GM21825 (cell line): ENCODE data around the gene DNAI2.

Experiments
- ATAC-seq: cut with Tn5 transposase; IDR thresholded peaks from one replicate; pipeline ENCODE4 v1.9.1; 2021; ENCODE audit warnings: mild to moderate bottlenecking, moderate library complexity; ENCODE audit not compliant: unreplicated experiment

DNAI2 gene

GRCh38 chr17:74299226-74300009 lies 25.4 kb downstream of the DNAI2 start:
- no peak for ATAC-seq

DNA sequence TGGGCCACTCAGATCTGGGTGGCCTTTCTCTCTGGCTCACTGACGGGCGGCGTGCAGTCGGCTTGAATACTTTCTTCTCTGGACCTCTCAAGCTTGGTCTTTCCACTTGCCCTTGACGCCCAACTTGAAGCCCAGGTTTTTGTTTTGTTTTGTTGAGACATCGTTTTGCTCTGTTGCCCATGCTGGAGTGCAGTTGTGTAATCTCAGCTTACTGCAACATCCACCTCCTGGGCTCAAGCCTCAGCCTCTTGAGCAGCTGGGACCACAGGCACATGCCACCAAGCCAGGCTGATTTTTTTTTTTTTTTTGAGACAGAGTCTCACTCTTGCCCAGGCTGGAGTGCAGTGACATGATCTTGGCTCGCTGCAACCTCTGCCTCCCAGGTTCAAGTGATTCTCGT lies 29.3 kb downstream of the DNAI2 start:
- ATAC-seq = no peak

- no peak for ATAC-seq
Measured at GRCh38 chr17:74304184-74304583, 30.1 kb downstream of the DNAI2 start.

DNA sequence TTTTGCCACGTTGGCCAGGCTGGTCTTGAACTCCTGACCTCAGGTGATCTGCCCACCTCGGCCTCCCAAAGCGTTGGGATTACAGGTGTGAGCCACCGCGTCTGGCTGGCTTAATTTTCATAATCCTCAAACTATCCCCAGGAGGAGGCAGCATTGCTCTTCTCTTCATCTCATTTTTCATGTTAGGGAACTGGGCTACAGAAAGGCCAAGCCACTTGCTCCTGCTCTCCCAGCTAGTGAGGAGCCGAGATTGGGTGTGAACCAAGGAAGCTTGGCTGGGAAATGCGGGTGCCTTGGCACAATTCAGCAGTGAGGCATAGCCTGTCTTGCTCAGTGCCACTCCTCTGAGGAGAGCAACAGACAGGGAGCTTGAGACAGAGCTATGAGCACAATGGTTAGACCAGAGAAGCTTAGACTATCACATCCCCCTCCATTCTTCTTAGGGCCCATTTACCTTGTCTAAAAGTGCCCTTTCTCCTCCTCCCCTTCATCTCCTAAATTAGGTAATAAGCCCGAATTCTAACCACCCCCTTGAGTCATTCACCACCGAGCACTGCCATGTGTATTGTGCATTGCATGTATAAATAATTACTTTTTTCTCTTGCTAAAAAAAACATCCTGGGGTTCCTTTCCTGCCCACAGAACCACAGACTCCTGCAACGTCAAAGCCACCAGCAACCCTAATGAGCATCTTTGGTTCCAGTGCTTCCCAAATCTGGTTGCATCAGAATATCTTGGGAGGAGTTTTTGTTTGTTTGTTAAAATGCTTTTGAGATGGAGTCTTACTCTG lies 32.0 kb downstream of the DNAI2 start:
- ATAC-seq = no peak

DNA sequence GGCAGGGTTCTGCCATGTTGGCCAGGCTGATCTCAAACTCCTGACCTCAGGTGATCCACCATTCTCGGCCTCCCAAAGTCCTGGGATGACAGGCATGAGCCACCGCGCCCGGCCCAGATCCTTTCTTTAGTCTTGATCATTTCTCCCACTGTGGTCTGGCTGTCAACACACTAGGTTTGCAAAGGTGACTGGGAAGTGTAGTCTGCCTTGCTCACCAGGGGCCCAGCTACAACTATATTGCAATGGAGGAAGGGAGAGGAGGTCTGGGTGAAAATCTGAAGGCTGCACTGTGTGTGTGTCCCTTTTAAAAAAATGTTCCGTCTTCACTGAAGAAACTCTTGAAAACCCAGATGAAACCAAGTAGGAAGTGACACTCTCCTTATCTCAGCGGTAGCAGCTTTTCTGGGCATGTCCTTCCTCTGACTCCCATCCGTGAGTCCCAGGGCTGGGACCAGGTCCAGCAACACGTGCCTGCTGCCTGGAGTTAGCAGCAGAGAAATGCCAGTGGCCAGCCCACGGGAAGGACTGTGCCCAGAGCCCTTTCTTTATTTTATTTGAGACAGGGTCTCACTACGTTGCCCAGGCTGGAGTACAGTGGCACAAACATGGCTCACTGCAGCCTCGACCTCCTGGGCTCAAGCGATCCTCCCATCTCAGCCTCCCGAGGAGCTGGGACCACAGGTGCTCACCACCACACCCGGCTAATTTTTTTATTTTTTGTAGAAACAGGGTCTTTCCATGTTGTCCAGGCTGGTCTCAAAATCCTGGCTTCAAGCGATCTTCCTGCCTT lies 34.1 kb downstream of the DNAI2 start:
- no peak for ATAC-seq

- ATAC-seq = no peak
Measured at GRCh38 chr17:74309902-74310301, 35.9 kb downstream of the DNAI2 start.

GRCh38 chr17:74314877-74315276 lies 40.8 kb downstream of the DNAI2 start:
- ATAC-seq = no peak

DNA sequence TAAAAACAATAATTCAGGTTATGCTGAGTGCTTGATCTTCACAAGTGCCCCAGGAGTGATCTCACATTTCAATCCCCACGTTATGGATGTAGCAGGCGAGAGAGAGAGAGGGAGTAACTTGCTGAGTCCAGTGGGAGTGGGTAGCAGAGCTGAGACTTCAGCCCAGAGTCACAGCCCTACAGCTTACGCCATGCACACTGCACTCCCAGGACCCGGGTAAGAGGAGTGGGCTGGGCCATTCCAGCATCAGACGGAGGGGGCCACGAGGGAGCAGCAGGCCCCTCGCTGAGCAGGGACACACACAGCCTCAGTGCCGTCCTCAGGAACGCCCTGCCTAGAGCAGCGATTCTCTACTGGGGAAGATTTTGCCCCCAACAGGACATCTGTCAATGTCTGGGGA lies 42.2 kb downstream of the DNAI2 start:
- no peak for ATAC-seq

DNA sequence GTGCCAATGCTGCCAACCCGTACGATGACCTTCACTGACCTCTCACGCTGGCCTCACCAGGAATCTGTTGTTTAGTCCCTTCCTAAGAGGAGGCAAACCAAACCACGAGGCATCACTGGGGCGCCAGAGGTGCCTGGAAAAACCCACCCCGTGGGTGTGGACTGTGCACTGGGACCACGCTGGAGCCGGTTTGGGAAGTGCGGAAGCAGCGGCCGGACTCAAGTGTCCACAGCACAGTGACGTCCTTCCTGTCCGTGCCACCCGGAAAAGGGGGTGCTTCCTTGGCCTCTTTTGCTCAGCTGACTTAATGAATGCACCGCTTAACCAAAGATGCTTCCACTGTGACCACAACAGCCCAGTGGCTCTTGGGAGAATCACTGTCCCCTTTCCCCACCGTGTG lies 43.0 kb downstream of the DNAI2 start:
- no peak for ATAC-seq

DNA sequence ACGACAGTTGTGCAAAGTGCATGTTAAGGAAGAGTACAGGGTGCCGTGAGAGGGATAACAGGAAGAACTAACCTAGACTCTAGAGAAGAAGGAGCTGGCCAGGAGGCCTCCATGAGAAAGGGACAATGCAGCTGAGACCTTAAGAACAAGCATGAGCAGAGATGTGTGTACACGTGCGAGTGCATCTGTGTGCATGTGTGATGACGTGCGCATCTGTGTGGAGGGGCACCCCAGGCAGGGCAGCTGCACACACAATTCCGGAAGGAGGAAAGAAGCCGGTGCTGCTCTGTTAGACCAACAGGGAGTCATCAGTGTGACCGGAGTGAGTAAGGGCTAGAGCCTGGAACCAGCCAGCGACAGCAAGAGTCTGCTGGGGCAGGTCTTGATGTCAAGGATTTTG lies 44.4 kb downstream of the DNAI2 start:
- no peak for ATAC-seq

DNA sequence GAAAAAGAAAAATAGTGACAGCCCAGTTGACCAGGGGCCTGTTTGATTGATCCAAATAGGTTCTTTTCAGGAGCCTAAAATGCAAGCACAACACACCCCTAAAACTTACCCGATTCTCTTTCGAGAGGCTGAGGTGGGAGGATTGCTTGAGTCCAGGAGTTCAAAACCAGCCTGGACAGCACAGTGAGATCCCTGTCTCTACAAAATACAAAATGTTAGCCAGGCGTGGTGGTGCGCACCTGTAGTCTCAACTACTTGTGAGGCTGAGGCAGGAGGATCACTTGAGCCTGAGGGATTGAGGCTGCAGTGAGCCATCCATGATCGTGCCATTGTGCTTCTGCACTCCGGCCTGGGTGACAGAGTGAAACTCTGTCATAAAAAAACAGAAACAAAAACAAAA lies 50.5 kb downstream of the DNAI2 start:
- no peak for ATAC-seq

DNA sequence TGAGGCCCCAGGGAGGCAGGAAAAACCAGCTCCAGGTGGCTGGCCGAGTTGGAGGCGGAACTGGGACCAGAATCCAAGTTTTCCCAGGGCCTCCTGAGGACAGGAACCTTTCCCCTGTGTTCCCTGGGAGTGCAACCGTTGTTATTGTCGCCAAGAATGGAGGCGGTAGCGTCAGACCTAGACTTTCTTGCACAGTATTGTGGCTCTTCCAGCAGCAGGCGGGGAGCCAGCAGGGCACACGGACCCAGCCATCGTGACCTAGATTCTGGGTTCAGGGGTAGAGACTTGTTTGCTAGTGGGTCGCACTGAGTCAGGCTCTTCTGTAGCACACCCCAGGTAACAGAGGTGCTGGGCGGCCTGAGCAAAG lies 51.3 kb downstream of the DNAI2 start:
- no peak for ATAC-seq

DNA sequence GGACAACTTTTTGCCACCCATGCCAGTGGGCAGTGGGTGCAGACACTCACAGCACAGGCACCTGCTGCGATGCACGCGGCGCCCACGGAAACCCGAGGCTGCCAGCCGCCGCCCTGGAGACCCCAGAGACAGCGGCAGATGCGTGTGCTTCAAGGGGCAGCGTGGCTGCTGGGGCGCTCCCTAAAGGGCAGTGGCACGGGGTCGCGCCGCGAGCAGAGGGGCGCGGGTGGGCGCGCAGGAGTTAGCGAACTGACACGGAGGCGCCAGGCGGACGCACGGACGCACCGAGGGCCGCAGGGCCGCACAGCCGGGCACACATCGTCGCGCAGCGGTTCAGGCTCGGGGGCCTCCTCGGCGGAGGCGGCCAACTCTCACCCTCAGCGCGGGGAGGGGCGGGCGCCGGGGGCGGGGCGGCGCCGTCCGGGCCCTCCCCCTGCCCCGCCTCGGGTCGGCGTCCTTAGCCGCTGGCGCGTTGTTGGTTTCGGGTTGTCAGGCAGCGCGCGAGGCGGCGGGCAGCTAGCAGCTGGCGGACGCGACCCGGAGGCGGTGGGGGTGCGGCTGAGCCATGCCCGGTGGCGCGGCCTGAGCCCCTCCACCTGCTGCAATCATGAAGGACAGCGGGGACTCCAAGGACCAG lies 51.8 kb downstream of the DNAI2 start, which contains the start of gene KIF19:
KIF19 (plus strand) TSS at position 484 of the 637 bp plus-strand sequence; CDS start at position 608, 124 bp downstream.
- ATAC-seq = peak; percentile 71

GRCh38 chr17:74326506-74326905 lies 52.5 kb downstream of the DNAI2 start:
- no peak for ATAC-seq

DNA sequence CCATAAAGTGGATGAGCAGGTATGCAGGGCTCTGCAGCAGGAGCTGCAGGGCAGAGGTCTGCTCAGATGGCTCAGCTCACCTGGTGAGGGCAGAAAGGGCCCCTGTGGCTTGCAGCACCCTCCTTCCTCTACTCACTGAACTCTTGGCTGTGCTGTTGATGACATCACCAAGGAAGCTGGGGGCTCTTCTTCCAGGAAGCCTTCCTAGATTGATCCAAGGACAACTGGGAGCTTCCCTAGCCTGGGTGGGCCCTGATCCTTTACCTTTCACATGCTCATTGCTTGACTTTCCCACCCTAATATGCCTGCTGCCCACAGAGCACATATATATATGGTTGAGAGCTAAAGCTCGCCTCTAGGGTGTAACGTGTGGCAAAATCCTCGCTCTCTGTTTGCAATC lies 54.5 kb downstream of the DNAI2 start:
- no peak for ATAC-seq

DNA sequence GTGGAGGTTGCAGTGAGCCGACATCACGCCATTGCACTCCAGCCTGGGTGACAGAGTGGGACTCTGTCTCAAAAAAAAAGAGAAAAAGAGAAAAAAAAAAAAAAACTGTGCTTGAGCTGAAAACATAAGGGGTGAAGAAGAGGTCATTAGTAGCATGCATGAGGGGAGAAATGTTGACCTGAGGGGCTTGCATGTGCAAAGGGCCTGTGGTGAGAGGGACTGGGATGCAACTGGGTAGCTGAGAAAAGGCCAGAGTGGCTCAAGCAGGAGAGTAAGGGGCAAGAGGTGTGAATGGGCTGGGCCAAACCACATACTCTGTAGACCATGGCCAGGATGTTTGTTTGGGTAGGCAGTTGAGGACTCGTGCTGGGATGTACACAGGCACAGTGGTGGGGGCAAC lies 55.3 kb downstream of the DNAI2 start:
- ATAC-seq = no peak

DNA sequence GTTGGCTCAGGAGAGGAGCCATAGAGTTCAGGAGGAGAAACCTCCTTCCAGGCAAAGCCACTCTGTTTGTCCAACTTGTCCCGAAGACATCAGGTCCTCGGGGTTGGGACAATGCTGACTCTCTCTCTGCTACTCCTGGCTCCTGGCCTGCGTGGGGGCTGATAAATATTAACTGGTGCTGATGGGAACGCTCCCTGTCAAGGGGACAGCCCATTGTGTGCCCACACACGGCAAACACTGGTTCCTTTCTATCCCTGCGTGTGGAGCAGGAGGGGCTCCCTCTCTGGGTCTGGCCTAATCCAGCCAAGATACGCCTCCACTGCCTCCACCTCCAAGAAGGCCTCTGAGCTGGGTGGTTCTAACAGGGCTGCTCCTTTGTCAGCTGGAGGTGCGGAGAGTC lies 56.4 kb downstream of the DNAI2 start:
- ATAC-seq = no peak

DNA sequence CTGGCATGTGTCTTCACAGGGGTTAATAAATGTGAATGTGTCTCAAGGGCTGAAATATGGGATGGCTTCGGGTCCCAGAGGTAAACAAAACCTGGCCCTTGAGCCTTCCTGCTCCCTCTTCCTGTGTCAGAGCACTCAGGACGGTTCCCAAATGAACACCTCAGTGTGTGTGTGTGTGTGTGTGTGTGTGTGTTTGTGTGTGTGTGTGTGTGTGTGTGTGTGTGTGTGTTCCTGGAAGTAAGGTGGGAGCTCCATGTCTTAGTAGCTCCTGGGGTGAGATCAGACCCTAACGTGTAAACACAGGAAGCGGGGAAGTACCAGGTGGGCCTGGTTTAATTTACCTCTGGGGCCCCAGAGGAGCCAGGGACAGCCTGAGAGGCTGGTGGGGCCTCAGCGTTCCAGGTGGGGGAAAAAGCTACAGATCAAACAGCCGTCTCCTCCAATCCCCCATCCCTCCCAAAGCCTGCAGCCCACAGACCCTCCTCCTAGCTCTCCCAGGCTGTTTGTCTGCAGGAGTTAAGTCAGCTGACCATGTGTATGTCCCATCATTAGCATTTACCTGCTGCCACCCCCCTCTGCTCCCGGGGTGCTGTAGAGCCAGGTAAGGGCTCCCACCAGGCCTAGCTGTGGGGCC lies 58.1 kb downstream of the DNAI2 start:
- no peak for ATAC-seq

- no peak for ATAC-seq
Measured at GRCh38 chr17:74332763-74333283, 58.8 kb downstream of the DNAI2 start.

- no peak for ATAC-seq
Measured at GRCh38 chr17:74334393-74335039, 60.5 kb downstream of the DNAI2 start.
